WTC11 (cell line): ENCODE results near the gene MIEF1.

Experiments used
- ATF2 ChIP-seq: sonication (generic); formaldehyde crosslinking; IDR thresholded peaks from 2 replicates; pipeline ENCODE4 v1.8.1; 2022; ENCODE audit warnings: low read depth, missing genetic modification reagents, borderline replicate concordance
- KAT7 ChIP-seq: sonication (generic); formaldehyde crosslinking; IDR thresholded peaks from 2 replicates; pipeline ENCODE4 v1.8.1; 2023; ENCODE audit warnings: missing genetic modification reagents, mild to moderate bottlenecking, borderline replicate concordance
- NR1H2 ChIP-seq: sonication (generic); formaldehyde crosslinking; IDR thresholded peaks from 2 replicates; pipeline ENCODE4 v1.9.0; 2021; ENCODE audit warnings: mild to moderate bottlenecking, moderate library complexity, missing genetic modification reagents
- RELA ChIP-seq: sonication (generic); formaldehyde crosslinking; IDR thresholded peaks from 2 replicates; pipeline ENCODE4 v1.8.1; 2022; ENCODE audit warnings: missing genetic modification reagents, mild to moderate bottlenecking, borderline replicate concordance
- ZNF281 ChIP-seq: sonication (generic); formaldehyde crosslinking; IDR thresholded peaks from 2 replicates; pipeline ENCODE4 v1.8.0; 2023; ENCODE audit warnings: mild to moderate bottlenecking, missing genetic modification reagents
- TF ChIP-seq, protein P1 (sequence below): fragments of 200-600 bp; IDR thresholded peaks from 2 replicates; pipeline ENCODE4 v1.8.0; 2022; ENCODE audit warnings: antibody characterized with exemption

DNA sequence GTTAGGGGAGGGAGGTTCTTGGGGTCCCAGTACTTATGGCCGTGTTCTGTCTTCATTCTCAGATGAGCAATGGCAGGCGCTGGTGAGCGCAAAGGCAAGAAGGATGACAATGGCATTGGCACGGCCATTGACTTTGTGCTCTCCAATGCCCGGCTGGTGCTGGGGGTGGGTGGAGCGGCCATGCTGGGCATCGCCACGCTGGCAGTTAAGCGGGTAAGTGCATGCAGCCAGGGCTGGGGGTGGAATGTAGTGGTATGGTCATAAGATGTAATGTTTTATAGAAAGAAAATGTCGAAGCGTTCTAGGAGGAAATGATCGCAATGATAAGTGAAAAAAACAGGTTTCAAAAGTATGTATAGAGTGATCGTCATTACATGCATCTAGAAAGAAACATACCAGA lies 9.1 kb downstream of the MIEF1 start:
- TF ChIP-seq KAT7 (no peak), RELA (CRISPR knock-in tag) (no peak), ZNF281 (CRISPR knock-in tag) (no peak), ATF2 (CRISPR knock-in tag) (no peak), NR1H2 (no peak)
- TF ChIP-seq, protein P1, sequence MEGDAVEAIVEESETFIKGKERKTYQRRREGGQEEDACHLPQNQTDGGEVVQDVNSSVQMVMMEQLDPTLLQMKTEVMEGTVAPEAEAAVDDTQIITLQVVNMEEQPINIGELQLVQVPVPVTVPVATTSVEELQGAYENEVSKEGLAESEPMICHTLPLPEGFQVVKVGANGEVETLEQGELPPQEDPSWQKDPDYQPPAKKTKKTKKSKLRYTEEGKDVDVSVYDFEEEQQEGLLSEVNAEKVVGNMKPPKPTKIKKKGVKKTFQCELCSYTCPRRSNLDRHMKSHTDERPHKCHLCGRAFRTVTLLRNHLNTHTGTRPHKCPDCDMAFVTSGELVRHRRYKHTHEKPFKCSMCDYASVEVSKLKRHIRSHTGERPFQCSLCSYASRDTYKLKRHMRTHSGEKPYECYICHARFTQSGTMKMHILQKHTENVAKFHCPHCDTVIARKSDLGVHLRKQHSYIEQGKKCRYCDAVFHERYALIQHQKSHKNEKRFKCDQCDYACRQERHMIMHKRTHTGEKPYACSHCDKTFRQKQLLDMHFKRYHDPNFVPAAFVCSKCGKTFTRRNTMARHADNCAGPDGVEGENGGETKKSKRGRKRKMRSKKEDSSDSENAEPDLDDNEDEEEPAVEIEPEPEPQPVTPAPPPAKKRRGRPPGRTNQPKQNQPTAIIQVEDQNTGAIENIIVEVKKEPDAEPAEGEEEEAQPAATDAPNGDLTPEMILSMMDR: no peak
